Hypothalamus (tissue), 51 donors: ENCODE data around the gene KCNJ9.

Experiments used
- DNase-seq, 51 donors: peaks; one replicate each; lab custom pipeline; 2025; lab: John Stamatoyannopoulos, UW

Gene KCNJ9

DNA sequence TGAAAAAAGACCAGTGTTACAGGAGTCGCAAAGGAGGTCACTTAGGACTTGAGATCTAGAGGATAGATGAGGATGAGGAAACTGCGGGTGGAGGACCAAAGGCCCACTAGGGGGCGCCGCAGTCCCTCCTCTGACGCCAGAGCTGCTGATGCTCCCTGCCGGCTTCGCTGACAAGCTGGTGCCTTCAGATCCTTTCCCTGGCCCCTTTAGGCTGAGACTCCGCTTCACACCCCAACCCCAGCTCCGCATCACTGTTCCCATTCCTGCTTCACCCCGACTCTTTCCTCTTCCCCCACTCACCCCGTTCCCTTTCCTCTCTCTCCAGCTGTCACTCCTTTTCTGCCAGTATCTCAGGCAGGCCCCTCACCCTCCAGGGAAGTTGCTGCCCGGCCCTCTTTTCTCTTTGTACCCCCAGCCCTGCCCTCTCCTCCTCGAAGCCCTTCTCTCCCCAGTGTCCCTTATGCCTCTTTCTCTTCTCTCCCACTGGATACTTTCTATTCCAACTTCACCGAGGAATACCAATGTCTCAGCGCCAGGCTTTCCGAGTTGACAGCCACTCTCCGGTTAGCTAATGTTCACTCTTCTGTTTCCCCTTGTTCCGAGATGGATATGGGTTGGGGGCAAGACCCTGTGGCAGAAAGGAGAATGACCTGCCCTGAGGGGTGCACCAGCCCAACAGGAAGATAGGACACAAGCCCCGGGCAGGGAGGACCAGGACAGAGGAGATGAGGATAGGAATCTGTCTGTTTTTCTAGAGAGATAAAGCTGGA, 4.5 kb downstream of the KCNJ9 start:
- DNase-seq: peak in 50 of 51 donors; percentile 19 to 93 (median 76)

DNA sequence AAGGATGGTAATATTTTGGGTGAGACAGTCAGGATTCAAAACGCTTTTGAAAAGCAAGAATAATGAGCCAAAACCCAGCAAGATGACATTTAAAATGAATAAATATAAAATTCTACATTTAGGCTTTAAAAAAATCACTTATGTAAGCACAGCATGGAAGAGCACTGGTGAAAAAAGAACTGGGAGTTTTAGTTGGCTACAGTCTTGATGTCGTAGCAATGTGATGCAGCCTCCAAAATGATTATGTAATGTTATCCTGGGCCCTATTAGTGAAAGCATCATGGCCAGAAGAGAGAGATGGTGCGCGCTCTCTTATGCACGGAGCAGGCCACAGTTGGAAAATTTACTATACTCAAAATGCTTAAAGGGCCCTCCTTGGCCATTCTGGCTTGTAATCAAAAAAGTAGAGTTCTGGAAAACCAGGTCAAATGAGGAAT, 5.1 kb downstream of the KCNJ9 start:
- DNase-seq: no peak

DNA sequence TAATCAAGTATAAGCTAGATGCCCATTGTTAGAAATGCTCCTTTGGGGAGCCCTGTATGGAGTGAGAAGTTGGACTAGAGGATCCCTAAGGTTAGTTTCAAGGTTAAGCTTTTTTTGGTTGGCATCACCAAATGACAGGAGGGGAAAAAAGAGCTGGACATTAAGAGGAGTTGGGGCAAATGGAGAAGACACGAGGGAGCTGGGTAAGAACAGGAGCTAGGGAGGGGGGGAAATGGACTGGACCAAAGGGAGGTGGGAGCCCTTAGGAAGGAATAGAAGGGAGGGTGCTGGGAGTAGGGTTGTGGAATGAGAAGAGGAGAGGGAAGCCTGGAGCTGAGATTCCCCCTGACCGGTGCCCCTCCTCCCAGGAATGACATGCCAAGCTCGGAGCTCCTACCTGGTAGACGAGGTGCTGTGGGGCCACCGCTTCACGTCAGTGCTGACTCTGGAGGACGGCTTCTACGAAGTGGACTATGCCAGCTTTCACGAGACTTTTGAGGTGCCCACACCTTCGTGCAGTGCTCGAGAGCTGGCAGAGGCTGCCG, 5.9 kb downstream of the KCNJ9 start:
- DNase-seq: peak in 1 of 51 donors; percentile 18

DNA sequence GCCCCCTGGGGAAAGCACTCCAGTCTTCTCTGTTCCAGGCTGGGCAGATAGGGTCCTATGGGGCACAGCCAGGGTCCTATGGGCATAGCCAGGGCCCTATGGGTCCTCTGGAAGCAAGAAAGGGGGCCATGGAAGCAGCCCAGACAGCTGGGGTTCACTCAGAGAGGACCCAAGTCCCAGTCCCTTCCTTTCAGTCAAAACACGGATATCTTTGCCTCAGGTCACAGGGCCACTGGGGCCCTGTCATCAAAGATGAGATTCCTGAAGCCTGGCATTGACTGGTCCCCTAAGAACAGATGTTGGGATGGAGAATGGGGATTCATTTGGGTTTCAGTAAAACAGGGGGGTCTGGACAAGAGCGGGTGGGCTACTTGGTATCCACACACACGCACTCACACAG, 8.5 kb downstream of the KCNJ9 start:
- DNase-seq: no peak

DNA sequence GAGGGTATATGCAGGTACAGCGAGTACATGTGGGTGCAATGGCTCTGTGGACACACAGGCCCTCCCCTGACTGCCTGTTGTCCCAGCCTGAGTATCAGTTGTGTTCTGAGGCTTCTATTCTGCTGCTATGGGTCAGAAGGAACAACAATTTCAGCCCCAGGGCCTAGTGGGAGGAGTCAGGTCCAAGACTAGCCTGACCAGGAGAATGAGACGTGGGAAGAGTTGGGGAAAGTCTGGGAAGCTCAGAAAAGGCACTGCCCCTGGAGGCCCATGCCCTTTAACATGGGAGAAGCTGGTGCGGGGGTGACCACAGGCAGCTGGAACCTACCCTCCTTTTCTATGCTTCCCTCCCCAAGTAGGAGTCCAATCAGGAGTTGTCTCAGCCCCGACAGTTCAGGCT, 9.4 kb downstream of the KCNJ9 start:
- DNase-seq: no peak

DNA sequence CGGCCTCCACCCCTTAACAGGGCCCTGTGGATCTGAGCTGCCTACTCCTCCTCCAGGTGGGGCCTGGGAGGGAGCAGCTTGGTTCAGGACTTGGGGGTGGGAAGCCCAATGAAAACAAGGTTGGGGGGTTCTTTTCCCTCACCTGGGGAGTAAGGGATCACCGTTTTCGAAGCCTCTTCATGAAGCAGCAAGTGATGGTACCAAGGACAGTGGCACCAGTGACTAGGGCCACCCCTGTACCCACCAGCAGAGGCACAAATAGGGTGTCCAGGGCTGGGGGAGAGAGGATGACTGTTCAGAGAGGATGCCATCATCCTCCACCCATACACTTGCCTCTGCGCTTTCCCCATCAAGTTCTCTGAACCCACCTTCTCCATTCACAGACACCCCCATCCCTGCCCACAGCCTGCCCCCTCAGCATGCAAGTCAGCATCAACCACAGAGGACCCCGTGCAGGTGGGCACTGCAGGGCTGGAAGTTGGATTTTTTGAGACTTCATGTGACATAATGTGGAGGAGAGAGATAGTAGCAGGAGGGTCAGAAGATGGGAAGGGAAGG, 10.4 kb downstream of the KCNJ9 start:
- DNase-seq: peak in 1 of 51 donors; percentile 38

DNA sequence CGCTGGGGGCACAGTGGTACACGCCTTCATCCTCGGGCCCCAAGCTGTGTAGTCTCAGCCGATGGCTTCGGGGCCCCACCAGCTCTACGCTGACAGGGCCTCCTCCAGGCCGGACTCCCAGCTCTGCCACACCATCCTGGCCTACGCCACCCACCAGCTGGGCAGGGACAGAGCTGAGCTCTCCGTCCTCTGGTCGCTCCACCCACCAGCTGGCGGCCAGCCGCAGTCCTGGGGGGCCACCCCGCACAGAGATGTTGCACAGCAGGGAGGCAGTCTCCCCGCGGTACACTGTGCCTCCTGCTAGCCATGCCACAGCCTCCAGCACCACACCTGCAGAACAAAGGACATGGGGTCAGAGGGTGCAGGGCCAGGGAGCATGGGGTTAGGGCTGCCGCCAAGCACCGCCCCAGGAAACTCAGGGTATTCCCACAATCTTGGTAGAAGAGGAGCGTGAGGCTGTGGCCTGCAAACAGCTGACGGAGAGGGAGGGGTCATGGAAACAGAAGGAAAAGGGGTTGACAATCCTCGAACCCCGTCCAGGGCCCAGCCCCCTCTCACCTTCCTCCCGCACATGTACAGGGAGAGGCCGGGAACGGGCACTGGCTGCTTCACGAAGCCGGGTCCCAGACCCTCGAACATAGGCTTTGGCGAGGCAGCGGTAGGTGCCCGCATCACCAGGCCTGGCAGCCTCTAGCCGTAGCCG, 11.2 kb downstream of the KCNJ9 start:
- DNase-seq: peak in 24 of 51 donors; percentile 17 to 74 (median 44)

DNA sequence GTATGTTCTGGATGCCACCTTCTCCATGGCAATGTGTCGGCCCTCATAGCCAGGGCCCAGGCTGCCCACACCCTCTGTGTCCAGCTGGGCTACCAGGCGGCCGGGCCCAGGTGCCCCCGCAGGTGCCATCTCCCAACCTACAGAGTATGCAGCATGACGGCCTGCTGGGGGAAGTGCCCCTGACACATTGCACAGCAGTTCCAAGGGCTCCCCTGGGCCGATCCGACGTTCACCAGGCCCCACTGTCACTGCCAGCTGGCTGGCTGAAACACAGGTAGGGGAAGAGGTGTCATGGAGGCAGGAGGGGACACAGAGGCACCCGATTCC, 11.7 kb downstream of the KCNJ9 start:
- no peak for DNase-seq

DNA sequence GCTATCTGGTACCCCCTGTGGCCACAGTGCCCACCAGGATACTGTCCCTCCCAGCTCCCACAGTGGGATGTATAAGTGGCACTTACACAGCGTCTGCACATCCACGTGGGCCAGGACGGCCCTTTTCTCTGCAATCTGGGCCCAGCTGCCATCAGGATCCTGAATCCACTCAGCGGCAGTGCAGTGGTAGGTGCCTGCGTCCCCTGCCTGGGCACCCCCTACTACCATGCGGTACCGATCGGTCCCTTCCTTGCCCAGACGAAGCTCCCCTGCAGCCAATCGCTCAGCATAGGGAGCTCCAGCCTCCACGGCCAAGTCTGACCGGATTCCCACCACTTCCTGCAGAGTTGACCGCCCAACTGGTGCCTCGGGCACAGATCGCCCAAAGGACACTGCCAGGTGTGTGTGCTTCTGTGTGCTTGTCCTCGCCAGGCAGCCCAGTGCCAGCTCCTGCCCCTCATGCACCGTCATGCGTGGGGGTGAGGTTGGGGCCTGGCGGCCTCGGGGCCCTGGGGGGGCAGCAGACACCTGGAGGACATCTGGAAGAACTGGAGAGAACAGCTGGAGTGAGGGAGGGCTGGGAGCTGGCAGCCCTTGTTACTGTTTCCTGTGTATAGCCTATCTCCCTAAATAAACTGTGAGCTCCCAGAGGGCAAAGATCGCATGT, 12.4 kb downstream of the KCNJ9 start:
- peak in 1 of 51 donors; percentile 19 for DNase-seq

DNA sequence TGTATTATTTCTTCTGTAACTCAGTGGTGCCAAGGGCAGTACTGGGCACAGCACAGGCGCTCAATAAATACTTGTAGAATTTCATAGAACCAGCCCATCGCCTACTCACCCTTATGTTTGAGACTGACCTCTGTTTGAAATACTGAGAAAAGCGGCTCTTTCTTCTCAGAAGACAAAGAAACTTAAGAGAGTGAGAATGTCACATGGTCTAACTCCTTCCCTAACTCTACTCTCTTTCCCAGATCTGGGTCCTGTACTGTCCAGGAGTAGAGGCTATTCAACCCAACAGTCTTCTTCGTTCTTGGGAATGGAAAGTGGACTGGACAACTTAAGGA, 12.9 kb downstream of the KCNJ9 start:
- DNase-seq: no peak

DNA sequence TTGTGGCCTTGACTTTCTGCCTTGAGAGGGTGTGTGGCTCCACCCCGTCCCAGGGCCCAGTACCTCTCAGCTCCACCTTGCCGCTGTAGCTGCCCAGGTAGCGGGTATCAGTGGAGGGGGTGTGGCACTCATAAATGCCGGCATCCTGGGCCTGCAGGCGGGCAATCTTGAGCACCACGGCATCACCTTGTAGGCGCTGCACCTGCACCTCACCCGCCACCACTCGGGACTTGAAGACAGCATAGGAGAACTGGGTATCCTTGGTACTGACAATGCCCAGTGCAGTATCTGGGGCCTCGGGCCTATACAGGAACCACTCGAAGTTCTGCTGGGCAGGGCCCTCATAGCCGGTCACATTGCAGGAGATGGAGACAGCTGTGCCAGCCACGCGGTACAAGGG, 13.5 kb downstream of the KCNJ9 start:
- peak in 1 of 51 donors; percentile 35 for DNase-seq

DNA sequence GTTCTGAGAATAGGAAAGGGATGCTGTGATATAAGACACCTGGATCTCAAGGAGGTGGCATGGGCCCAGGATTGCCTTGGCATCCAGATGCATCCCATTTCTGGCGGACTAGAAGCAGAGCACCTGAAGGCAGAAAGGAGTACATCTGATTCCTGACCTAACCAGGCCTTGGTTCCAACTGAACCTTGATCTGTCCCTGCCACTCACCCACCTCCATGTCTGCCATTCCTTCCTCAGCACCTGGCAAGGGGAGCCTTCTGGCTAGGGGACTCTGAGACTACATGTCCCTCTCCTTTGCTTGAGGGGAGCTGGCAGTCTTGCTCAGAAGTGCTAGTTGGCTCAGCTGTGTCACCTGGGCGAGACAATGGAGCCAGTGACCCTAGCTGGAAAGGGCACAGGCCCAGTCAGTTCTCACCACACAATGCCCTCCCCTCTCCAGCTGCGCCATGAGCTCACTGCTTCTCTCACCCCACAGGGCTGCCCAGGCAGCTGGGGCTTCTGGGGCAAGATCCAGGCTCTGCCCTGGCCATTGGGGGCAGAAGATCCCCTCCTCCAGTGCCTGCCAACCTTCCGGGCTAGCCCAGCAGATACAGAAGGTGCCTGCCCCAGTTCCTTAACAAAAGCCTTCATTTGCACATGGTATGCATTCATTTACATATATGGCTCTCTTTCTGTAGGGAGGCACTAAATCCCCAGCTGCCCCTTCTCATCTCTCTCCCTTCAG, 14.2 kb downstream of the KCNJ9 start:
- DNase-seq: peak in 40 of 51 donors; percentile 21 to 91 (median 76)

DNA sequence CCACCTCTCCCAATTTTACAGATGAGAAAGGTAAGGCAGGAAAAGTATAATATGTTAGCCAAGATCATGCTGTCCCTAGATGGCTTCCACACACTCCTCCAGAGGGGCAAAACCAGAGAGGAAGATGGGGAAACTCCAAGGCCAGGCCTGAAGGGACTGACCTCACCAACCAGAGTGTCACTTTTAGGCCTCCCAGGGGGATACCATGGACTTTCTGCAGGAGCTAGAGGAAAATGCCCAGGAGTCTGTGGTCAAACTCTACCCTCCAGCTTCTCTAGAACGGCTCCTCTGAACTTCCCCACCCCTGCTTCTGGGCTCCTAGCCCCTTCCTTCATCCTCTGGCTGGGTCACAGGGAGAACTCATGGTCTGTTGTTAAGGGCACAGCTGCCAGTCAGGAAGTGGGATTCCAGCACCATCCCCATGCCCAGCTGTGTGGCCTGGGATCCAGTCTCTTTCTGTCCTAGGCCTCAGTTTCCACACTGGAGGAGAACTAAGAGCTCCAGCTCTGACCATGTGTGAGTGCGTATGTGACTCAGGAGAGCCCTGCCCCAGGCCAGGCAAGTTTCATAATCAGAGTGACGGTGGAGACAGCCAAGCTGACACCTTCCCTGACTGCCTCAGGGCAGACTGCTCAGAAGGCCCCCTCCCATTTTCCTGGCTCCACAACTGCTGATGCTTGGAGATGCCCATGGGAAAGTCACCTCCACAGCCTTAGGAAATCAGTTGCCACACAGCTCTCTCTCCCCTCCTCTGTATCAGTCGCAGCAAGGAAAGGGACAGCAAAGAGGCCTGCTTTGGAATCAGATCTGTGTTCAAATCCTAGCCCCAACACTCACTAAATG, 15.2 kb downstream of the KCNJ9 start:
- DNase-seq: peak in 4 of 51 donors; percentile 20 to 45 (median 22)

DNA sequence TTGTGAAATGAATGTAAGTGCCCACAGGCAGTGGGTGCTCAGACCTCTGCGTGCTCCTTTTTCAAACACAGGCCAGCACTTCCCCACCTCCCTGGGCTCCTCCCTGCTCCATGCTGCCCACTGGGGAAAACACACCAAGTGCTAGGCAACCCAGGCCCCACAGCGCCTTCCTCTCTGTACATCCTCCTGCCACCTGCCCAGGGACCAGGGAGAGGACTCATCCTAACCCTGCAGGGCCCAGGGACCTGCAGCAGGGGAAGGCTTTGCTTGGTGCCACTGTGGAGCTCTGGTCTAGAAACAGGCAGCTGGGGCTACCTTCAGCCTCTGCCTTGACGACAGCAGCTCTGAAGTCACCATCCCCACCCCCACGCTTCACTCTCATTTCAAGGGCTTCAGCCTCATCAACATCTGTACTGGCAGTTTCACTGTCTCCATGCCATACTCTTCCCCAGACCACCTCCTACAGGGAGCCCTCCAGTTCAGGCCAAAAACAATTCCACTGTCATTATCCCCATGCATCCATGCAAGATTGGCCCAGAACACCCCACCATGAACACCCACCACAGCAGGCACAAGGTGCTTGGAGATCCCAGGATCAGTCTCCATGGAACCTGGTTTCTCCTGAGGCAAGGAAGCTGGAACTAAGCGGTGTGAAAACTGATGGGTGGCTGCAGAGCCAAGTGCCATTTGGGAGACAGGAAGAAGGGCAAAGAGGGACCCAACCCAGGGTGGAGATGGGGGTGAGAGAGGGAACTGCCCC, 16.0 kb downstream of the KCNJ9 start:
- peak in 11 of 51 donors; percentile 26 to 65 (median 41) for DNase-seq

DNA sequence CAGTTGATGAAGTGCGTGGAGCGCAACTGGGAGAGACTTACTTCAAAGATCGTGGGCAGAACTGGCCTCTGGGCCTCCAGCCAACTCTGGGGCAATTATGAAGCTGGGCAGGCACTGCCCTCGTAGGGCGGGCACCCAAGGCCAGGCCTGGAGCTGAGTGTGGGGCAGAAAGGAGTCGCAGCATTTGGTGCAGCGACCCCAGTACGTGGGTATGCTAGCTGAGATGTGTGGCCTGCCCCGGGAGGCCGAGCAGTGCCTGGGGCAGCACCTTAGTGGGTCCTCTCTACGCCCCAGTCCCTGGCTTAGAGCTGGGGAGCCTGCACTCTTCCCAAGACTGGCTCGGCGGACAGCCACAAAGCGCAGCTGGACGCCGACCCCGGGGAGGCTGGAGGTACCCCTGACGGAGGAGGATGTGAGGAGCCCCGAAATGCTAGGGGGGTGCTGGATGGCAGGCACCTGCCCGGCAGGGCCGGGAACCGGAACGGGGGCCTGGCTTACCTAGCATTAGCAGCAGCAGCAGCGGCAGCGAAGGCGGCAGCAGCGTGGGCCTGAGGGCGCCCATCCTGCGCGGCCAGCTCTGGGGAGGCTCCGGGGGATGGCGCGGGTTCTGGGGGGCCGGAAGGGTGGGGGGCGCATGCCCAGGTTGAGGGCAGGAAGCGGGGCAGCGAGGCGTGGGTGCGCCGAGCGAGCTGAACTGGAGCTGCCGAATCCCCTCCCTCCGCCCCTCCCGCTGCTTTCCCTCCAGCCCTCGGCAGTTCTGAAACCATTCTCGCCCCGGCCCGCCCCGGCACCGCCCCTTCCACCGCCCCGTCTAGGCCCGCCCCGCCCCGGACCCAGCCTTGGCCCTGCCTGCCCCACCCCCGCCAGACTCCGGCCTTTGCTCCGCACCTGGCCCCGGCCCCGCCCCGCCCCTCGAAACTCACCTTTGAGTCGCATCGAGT, 16.8 kb downstream of the KCNJ9 start, which contains the start of gene IGSF8:
Gene IGSF8, minus strand, starts transcription at position 709 of the 941 bp plus-strand sequence. Its CDS starts 147 bp downstream, at position 562.
- peak in 50 of 51 donors; percentile 48 to 98 (median 92) for DNase-seq

DNA sequence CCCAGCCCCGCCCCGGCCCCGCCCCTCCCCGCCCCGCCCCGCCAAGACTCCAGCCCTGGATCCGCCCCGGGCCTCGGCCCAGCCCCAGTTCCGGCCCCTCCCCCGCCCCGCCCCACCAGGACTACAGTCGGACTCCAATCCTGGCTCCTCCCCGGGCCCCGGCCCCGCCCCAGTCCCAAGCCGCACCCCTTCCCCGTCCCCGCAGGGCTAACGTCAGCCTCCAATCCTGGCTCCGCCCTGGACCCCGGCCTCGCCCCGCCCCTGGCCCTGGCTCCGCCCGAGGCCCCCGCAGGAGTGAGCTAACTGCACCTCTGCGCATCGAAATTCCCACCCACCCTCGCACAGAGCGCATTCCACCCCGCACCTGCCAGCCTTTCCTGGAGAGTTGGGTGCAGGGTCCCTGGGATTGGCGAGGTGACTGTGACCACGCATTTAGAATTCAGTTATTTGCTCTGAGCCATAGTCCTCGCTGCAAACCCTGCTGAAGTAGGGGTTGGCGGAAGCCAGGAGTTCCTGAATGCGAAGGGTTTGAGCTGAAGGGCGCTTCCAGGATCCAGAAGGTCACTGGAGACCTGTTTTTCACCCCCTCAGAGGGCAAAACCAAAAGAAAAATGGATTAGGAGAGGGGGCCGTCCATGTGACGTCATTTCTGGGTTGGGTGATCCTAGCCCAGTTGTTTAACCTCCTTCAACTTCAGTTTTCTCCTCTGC, 17.7 kb downstream of the KCNJ9 start:
- peak; percentile 64 to 100 (median 96) for DNase-seq
